B cell (primary cell): ENCODE measurements around the gene DNAH8. TPM values are rescaled to one million over a fixed set of nuclear protein-coding genes. Genes with fewer than 3 reads are reported as not detected.

ENCODE experiments used
- ATAC-seq: fragments of 200-7000 bp; cut with Tn5 transposase; one replicate; pipeline ENCODE4 v1.10.0; 2021; ENCODE audit warnings: low read depth, mild to moderate bottlenecking, moderate number of reproducible peaks, moderate library complexity
- CTCF ChIA-PET: fragments of 350-600 bp; sonication (Branson Sonifier 250); formaldehyde crosslinking; loops from one replicate; lab custom pipeline; 2021; ENCODE audit warnings: antibody characterized with exemption, inconsistent platforms; lab: Charles Lee
- POLR2A ChIA-PET: fragments of 350-600 bp; sonication (Branson Sonifier 250); formaldehyde crosslinking; loops from one replicate; lab custom pipeline; 2021; ENCODE audit warnings: antibody characterized with exemption; lab: Charles Lee
- DNase-seq: peaks from one replicate; pipeline ENCODE4 v3.0.0; 2013
- H2AFZ ChIP-seq: 2 replicates; pipeline ENCODE4 v1.6.1; 2012; ENCODE audit warnings: mild to moderate bottlenecking, low read depth, low read length; ENCODE audit not compliant: insufficient read depth, poor library complexity, severe bottlenecking
- H3K27ac ChIP-seq, 2 donors: 1 replicate in 1 of 2; 2 replicates in 1 of 2; pipeline ENCODE4 v1.5.1; 2012 to 2013; ENCODE audit warnings: low read length in 2 of 2, mild to moderate bottlenecking in 2 of 2, moderate library complexity in 1 of 2
- H3K27me3 ChIP-seq, 4 experiments: fragments of 200-600 bp in 1 of 4; sonication (generic) in 1 of 4; replicated peaks in 1 of 4; 1 replicate in 2 of 4; 2 replicates in 2 of 4; pipeline versions ENCODE4 v1.6.1 to v1.7.0; 2013 to 2016; ENCODE audit warnings: low read length in 3 of 4, mild to moderate bottlenecking in 2 of 4, mixed read lengths in 1 of 4, moderate library complexity in 1 of 4; ENCODE audit not compliant: insufficient read depth in 4 of 4, control insufficient read depth in 3 of 4; ENCODE audit errors: control extremely low read depth in 1 of 4
- H3K36me3 ChIP-seq, 2 experiments: replicated peaks in 1 of 2; 1 replicate in 1 of 2; 2 replicates in 1 of 2; pipeline versions ENCODE4 v1.6.1 to v1.7.1; 2013; ENCODE audit warnings: low read length in 1 of 2; ENCODE audit not compliant: insufficient read depth in 2 of 2, control insufficient read depth in 1 of 2; ENCODE audit errors: control extremely low read depth in 1 of 2, extremely low read depth in 1 of 2
- H3K4me1 ChIP-seq, 2 donors: fragments of 200-600 bp in 1 of 2; sonication (generic) in 1 of 2; 1 replicate in 1 of 2; 2 replicates in 1 of 2; pipeline versions ENCODE4 v1.5.1 to v1.6.1; 2013 to 2017; ENCODE audit warnings: low read length in 2 of 2; ENCODE audit not compliant: control insufficient read depth in 2 of 2, insufficient read depth in 2 of 2
- H3K4me2 ChIP-seq: replicated peaks from 2 replicates; pipeline ENCODE3; 2012; ENCODE audit warnings: mild to moderate bottlenecking, low read depth, low read length; ENCODE audit not compliant: poor library complexity, severe bottlenecking
- H3K4me3 ChIP-seq, 5 experiments: fragments of 200-600 bp in 1 of 5; sonication (generic) in 1 of 5; 1 replicate in 3 of 5; 2 replicates in 2 of 5; pipeline versions ENCODE4 v1.5.1 to v1.7.0; 2011 to 2016; ENCODE audit warnings: low read length in 4 of 5, mild to moderate bottlenecking in 4 of 5, low read depth in 2 of 5, control low read depth in 1 of 5, moderate library complexity in 1 of 5; ENCODE audit not compliant: insufficient read depth in 1 of 5; ENCODE audit errors: control extremely low read depth in 1 of 5, extremely low read depth in 1 of 5
- H3K79me2 ChIP-seq: fragments of 200-600 bp; sonication (generic); one replicate; pipeline ENCODE4 v1.6.0; 2016; ENCODE audit warnings: low read length; ENCODE audit not compliant: control insufficient read depth, insufficient read depth
- H3K9ac ChIP-seq: fragments of 200-600 bp; sonication (generic); 2 replicates; pipeline ENCODE4 v1.6.1; 2017; ENCODE audit warnings: mild to moderate bottlenecking, low read length, moderate library complexity
- H3K9me3 ChIP-seq, 3 donors: one replicate each; pipeline versions ENCODE4 v1.6.1 to v1.7.1; 2013; ENCODE audit warnings: low read length in 2 of 3; ENCODE audit not compliant: control insufficient read depth in 2 of 3, insufficient read depth in 1 of 3; ENCODE audit errors: control extremely low read depth in 1 of 3
- H4K20me1 ChIP-seq: 2 replicates; pipeline ENCODE4 v1.6.0; 2012; ENCODE audit warnings: mild to moderate bottlenecking, low read length; ENCODE audit not compliant: insufficient read depth, control insufficient read depth, poor library complexity, severe bottlenecking
- H3K27ac Mint-ChIP-seq: one replicate; pipeline ENCODE4 v1.8.0; 2021; ENCODE audit warnings: mixed read lengths
- H3K27me3 Mint-ChIP-seq: one replicate; pipeline ENCODE4 v1.8.0; 2021; ENCODE audit warnings: mixed read lengths
- H3K4me1 Mint-ChIP-seq: one replicate; pipeline ENCODE4 v1.8.0; 2021; ENCODE audit warnings: mixed read lengths
- H3K4me3 Mint-ChIP-seq: one replicate; pipeline ENCODE4 v1.8.0; 2021; ENCODE audit warnings: mixed read lengths
- H3K9me3 Mint-ChIP-seq: one replicate; pipeline ENCODE4 v1.8.0; 2022; ENCODE audit warnings: mixed read lengths; ENCODE audit not compliant: insufficient read depth
- EZH2 ChIP-seq: IDR thresholded peaks from 2 replicates; pipeline ENCODE4 v1.6.1; 2012; ENCODE audit warnings: borderline replicate concordance, low read depth, mild to moderate bottlenecking, moderate library complexity, low read length; ENCODE audit not compliant: insufficient read depth, poor library complexity, severe bottlenecking
- WGBS: methylation state at CpG from one replicate; pipeline ENCODE4 v1.1.5; 2013; ENCODE audit warnings: missing lambda C conversion rate; ENCODE audit not compliant: insufficient coverage; 5-methylcytosine and 5-hydroxymethylcytosine counted together
- intact Hi-C: fragments of 100-400 bp; cut with micrococcal nuclease; formaldehyde crosslinking; loops from one replicate; pipeline ENCODE4 v1.10.0; 2022
- polyA plus RNA-seq: library from polyadenylated mRNA; depleted of rRNA; stranded (reverse); fragments of >200 nt; gene quantifications from 2 replicates; pipeline ENCODE4 v1.2.3, GENCODE V29; 2012
- total RNA-seq, 2 donors: library from RNA; stranded (reverse); fragments of 120-200 nt in 1 of 2; gene quantifications; 1 replicate in 1 of 2; 2 replicates in 1 of 2; pipeline versions ENCODE4 v1.2.3 to v1.2.4, GENCODE V29; 2013 to 2022
- TF ChIP-seq, protein P1 (sequence below): fragments of 200-600 bp; IDR thresholded peaks from one replicate; pipeline ENCODE4 v1.8.0; 2022; ENCODE audit warnings: antibody characterized with exemption, mild to moderate bottlenecking

Gene DNAH8
- total and polyA plus RNA-seq, 2 donors (not counting 1 experiment from before 2014, with no cell fraction given) = 0.69 to 1.1 TPM

DNA sequence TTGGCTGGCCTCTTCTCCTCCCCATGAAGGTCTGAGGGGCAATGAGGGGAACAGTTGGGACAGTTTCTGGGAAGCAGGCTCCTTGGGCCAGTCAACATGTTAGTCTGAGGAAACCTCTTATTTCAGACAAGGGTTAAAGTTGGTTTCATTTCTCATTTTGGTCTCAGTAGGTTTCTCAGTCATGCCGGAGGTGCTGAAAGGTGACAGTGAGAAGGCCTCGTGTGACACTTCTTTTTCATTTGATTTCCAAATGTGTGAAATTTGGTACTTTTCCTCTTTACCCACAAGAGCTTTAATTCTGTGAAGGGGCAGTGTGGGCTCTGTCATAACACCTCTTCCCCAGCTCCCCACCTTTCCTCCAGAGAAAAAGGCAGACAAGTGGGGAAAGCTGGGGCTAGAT is 326.0 kb downstream of the DNAH8 start:
- no peak for ATAC-seq
- Histone ChIP-seq H3K4me2 (no peak overlapping the region), H4K20me1 (no peaks in the 10 kb centered on the region), H3K4me1 (peaks cover 0 to 3% of the 10 kb centered on the region in 2 donors), H3K4me3 (no peak overlapping the region), H3K9me3 (peaks cover 0 to 6% (median 0%) of the 10 kb centered on the region in 3 donors), H3K27me3 (peaks cover 0 to 9% (median 3%) of the 10 kb centered on the region in 4 experiments), H3K79me2 (no peaks in the 10 kb centered on the region), H3K9ac (no peak overlapping the region), H3K36me3 (no peaks in the 10 kb centered on the region), H3K27ac (no peak overlapping the region), H2AFZ (no peak overlapping the region)
- H3K9me3 Mint-ChIP-seq = no peaks in the 10 kb centered on the region
- ChIA-PET CTCF (no interaction called here), POLR2A (no interaction called here)
- intact Hi-C loops = no loop called here
- H3K4me1 Mint-ChIP-seq = no peaks in the 10 kb centered on the region
- peaks cover 37% of the 10 kb centered on the region for H3K27me3 Mint-ChIP-seq
- no peak for DNase-seq
- H3K27ac Mint-ChIP-seq = no peak overlapping the region
- no CpG with 5 or more reads among the region's 2 CpGs for WGBS
- H3K4me3 Mint-ChIP-seq = no peak overlapping the region
- TF ChIP-seq, protein P1, sequence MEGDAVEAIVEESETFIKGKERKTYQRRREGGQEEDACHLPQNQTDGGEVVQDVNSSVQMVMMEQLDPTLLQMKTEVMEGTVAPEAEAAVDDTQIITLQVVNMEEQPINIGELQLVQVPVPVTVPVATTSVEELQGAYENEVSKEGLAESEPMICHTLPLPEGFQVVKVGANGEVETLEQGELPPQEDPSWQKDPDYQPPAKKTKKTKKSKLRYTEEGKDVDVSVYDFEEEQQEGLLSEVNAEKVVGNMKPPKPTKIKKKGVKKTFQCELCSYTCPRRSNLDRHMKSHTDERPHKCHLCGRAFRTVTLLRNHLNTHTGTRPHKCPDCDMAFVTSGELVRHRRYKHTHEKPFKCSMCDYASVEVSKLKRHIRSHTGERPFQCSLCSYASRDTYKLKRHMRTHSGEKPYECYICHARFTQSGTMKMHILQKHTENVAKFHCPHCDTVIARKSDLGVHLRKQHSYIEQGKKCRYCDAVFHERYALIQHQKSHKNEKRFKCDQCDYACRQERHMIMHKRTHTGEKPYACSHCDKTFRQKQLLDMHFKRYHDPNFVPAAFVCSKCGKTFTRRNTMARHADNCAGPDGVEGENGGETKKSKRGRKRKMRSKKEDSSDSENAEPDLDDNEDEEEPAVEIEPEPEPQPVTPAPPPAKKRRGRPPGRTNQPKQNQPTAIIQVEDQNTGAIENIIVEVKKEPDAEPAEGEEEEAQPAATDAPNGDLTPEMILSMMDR = no peak
- no peak for TF ChIP-seq EZH2

DNA sequence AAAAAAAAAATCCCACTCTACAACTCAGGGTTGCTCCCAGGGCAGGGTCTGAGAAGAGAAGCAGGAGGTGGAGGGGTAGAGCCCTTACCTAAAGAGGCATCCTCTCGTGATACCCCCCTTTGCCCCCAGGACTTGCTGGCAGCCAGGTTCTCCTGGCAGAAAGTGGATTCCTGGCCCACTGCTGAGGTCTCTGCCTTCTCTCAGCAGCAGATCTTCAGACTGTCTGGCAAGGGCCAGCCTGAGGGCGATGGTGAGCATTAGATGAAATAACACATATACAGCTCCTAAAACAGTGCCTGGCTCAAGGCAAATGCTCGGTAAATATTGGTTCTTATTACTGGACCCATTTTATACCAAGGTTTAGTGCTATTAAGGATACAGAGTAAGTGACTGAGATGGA is 328.7 kb downstream of the DNAH8 start:
- Mint-ChIP-seq H3K9me3 (no peaks in the 10 kb centered on the region), H3K27ac (no peak overlapping the region), H3K4me1 (peaks cover 4% of the 10 kb centered on the region), H3K27me3 (peaks cover 38% of the 10 kb centered on the region), H3K4me3 (no peak overlapping the region)
- peaks cover 0 to 6% (median 0%) of the 10 kb centered on the region in 3 donors for H3K9me3 ChIP-seq
- DNase-seq = no peak
- intact Hi-C loops = no loop called here
- no peaks in the 10 kb centered on the region for H4K20me1 ChIP-seq
- no peak overlapping the region for H3K4me2 ChIP-seq
- no peak overlapping the region for H3K27ac ChIP-seq
- 100% methylated on average over 1 of the region's 3 CpGs for WGBS
- TF ChIP-seq, protein P1 = no peak
- ChIA-PET CTCF (no interaction called here), POLR2A (no interaction called here)
- H3K36me3 ChIP-seq = no peaks in the 10 kb centered on the region
- H3K4me1 ChIP-seq = peaks cover 0 to 3% of the 10 kb centered on the region in 2 donors
- H2AFZ ChIP-seq = no peak overlapping the region
- ATAC-seq = no peak
- H3K79me2 ChIP-seq = no peaks in the 10 kb centered on the region
- no peak overlapping the region for H3K4me3 ChIP-seq
- H3K9ac ChIP-seq = no peak overlapping the region
- H3K27me3 ChIP-seq = peaks cover 0 to 26% (median 16%) of the 10 kb centered on the region in 4 experiments
